HEK293 (cell line): Measurements from ENCODE around the gene CATSPERZ.

Source experiments
- CTCF ChIA-PET: fragments of 350-600 bp; formaldehyde crosslinking; extraction: SDS; loops from one replicate; lab custom pipeline; 2021; ENCODE audit warnings: antibody characterized with exemption; lab: Yijun Ruan, JAX
- POLR2A ChIA-PET: fragments of 300-600 bp; formaldehyde crosslinking; extraction: SDS; loops from one replicate; lab custom pipeline; 2020; ENCODE audit warnings: antibody characterized with exemption, inconsistent platforms; lab: Yijun Ruan, JAX
- H3K27ac ChIP-seq: fragments of 200-500 bp; sonication (Bioruptor generic); 2 replicates; pipeline ENCODE4 v1.5.1; 2014; ENCODE audit warnings: low read depth, low read length, control low read depth, inconsistent platforms; ENCODE audit errors: extremely low read depth
- H3K36me3 ChIP-seq, 2 experiments: fragments of 200-500 bp in 1 of 2; sonication (Bioruptor generic) in 1 of 2; 1 replicate in 1 of 2; 2 replicates in 1 of 2; pipeline ENCODE4 v1.5.1; 2014 to 2017; ENCODE audit warnings: inconsistent platforms in 2 of 2, low read length in 2 of 2; ENCODE audit not compliant: control insufficient read depth in 2 of 2, insufficient read depth in 1 of 2
- H3K4me1 ChIP-seq: fragments of 200-500 bp; sonication (Bioruptor generic); 2 replicates; pipeline ENCODE4 v1.5.1; 2014; ENCODE audit warnings: mild to moderate bottlenecking, low read length, inconsistent platforms; ENCODE audit not compliant: control insufficient read depth, insufficient read depth
- H3K4me3 ChIP-seq: 2 replicates; pipeline ENCODE4 v1.5.1; 2011; ENCODE audit warnings: low read depth, mild to moderate bottlenecking, control low read depth, low read length, moderate library complexity
- H3K9me3 ChIP-seq: fragments of 200-500 bp; sonication (Bioruptor generic); 2 replicates; pipeline ENCODE4 v1.5.1; 2014; ENCODE audit warnings: low read depth, low read length, inconsistent platforms; ENCODE audit not compliant: control insufficient read depth, insufficient read depth
- IKZF3 ChIP-seq: fragments of 450-650 bp; IDR thresholded peaks from 2 replicates; pipeline ENCODE4 v1.5.0; 2018; ENCODE audit warnings: missing biosample characterization, mild to moderate bottlenecking, missing genetic modification characterization, moderate library complexity
- PRDM1 ChIP-seq: fragments of 450-650 bp; formaldehyde crosslinking; IDR thresholded peaks from 2 replicates; pipeline ENCODE4; 2016; ENCODE audit warnings: missing biosample characterization, missing genetic modification characterization
- PRDM4 ChIP-seq: fragments of 450-650 bp; formaldehyde crosslinking; IDR thresholded peaks from 2 replicates; pipeline ENCODE4 v1.5.1; 2017; ENCODE audit warnings: missing biosample characterization, missing genetic modification characterization
- SETDB1 ChIP-seq: IDR thresholded peaks from one replicate; pipeline ENCODE4 v1.6.1; 2017; ENCODE audit warnings: mild to moderate bottlenecking, low read length, moderate library complexity, mixed read lengths; ENCODE audit not compliant: insufficient read length
- ZBTB17 ChIP-seq: fragments of 450-650 bp; formaldehyde crosslinking; IDR thresholded peaks from 2 replicates; pipeline ENCODE4 v1.5.1; 2016; ENCODE audit warnings: missing biosample characterization, missing genetic modification characterization
- ZNF132 ChIP-seq: fragments of 450-650 bp; formaldehyde crosslinking; IDR thresholded peaks from 2 replicates; pipeline ENCODE4 v1.5.1; 2017; ENCODE audit warnings: missing biosample characterization, missing genetic modification characterization, borderline replicate concordance
- ZNF302 ChIP-seq: fragments of 450-650 bp; formaldehyde crosslinking; IDR thresholded peaks from 2 replicates; pipeline ENCODE4 v1.5.1; 2016; ENCODE audit warnings: missing biosample characterization, missing genetic modification characterization, low read depth
- ZNF37A ChIP-seq: fragments of 450-650 bp; IDR thresholded peaks from 2 replicates; pipeline ENCODE4 v1.5.1; 2018; ENCODE audit warnings: missing biosample characterization, missing genetic modification characterization
- ZNF629 ChIP-seq: fragments of 450-650 bp; formaldehyde crosslinking; IDR thresholded peaks from 2 replicates; pipeline ENCODE4 v1.5.1; 2017; ENCODE audit warnings: missing biosample characterization, missing genetic modification characterization
- TF ChIP-seq, protein P1 (sequence below): fragments of 450-650 bp; formaldehyde crosslinking; IDR thresholded peaks from 2 replicates; pipeline ENCODE4 v1.5.1; 2016; ENCODE audit warnings: missing biosample characterization, missing genetic modification characterization
- TF ChIP-seq, protein P2 (sequence below): fragments of 450-650 bp; formaldehyde crosslinking; IDR thresholded peaks from 2 replicates; pipeline ENCODE4 v1.5.0; 2017; ENCODE audit warnings: missing biosample characterization, missing genetic modification characterization, borderline replicate concordance

The CATSPERZ gene

GRCh38 chr11:64314146-64314804, 14.1 kb downstream of the CATSPERZ start:
- ChIA-PET POLR2A (interaction anchor here (0.7 kb wide), 1 partner anchor 110 kb away, joined by 3 read pairs; no protein-coding TSS in a partner anchor), CTCF (interaction anchor here (1.6 to 5.0 kb wide), 3 partner anchors 10 to 41 kb away, joined by 5 to 85 read pairs (median 7); no protein-coding TSS in a partner anchor)
- Histone ChIP-seq H3K36me3 (peaks cover 0 to 31% of the 10 kb centered on the region in 2 experiments; a peak in 1 of 3 replicates), H3K27ac (no peak overlapping the region), H3K4me1 (no peaks in the 10 kb centered on the region), H3K9me3 (no peaks in the 10 kb centered on the region), H3K4me3 (no peak overlapping the region)
- TF ChIP-seq IKZF3 (tag by site-specific recombination) (peak; percentile 35; the same call in 1 of the 2 replicates), ZNF302 (tag by site-specific recombination) (no peak), ZNF132 (no peak), ZNF629 (tag by site-specific recombination) (no peak), PRDM1 (peak; percentile 58; the same call in 1 of the 2 replicates), ZNF37A (tag by site-specific recombination) (no peak), PRDM4 (tag by site-specific recombination) (peak; percentile 44; the same call in 1 of the 2 replicates), ZBTB17 (tag by site-specific recombination) (peak; percentile 59)

DNA sequence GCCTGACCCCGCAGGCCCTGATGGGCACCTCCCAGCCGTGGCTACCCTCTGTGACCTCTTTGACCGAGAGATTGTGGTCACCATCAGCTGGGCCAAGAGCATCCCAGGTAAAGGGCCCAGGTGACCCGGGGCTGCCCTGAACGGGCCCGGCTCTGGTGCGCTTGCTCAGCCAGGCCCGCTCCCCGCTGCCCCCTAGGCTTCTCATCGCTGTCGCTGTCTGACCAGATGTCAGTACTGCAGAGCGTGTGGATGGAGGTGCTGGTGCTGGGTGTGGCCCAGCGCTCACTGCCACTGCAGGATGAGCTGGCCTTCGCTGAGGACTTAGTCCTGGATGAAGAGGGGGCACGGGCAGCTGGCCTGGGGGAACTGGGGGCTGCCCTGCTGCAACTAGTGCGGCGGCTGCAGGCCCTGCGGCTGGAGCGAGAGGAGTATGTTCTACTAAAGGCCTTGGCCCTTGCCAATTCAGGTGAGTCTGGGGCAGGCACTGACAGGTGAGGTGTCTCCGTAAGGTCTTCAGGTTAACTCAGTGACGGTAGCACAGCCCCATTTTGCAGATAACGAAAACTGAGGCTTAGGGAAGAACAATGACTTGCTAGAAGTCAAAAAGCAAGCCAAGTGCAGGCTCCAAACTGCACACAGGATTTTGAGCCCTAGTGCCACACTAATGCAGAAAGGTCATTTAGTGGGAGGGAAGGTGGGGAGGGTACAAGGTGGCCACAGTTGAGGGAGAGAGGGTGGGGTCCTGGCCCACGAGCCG, 14.8 kb downstream of the CATSPERZ start:
- Histone ChIP-seq H3K27ac (no peak overlapping the region), H3K4me3 (no peak overlapping the region), H3K9me3 (no peaks in the 10 kb centered on the region), H3K36me3 (peaks cover 0 to 36% of the 10 kb centered on the region in 2 experiments; a peak in 1 of 3 replicates), H3K4me1 (no peaks in the 10 kb centered on the region)
- POLR2A ChIA-PET, result no interaction called here
- TF ChIP-seq ZNF629 (tag by site-specific recombination), result no peak
- TF ChIP-seq SETDB1, result no peak
- TF ChIP-seq, protein P1, sequence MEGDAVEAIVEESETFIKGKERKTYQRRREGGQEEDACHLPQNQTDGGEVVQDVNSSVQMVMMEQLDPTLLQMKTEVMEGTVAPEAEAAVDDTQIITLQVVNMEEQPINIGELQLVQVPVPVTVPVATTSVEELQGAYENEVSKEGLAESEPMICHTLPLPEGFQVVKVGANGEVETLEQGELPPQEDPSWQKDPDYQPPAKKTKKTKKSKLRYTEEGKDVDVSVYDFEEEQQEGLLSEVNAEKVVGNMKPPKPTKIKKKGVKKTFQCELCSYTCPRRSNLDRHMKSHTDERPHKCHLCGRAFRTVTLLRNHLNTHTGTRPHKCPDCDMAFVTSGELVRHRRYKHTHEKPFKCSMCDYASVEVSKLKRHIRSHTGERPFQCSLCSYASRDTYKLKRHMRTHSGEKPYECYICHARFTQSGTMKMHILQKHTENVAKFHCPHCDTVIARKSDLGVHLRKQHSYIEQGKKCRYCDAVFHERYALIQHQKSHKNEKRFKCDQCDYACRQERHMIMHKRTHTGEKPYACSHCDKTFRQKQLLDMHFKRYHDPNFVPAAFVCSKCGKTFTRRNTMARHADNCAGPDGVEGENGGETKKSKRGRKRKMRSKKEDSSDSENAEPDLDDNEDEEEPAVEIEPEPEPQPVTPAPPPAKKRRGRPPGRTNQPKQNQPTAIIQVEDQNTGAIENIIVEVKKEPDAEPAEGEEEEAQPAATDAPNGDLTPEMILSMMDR (tag by site-specific recombination), result peak; percentile 33; the same call in 1 of the 2 replicates
- TF ChIP-seq, protein P2, sequence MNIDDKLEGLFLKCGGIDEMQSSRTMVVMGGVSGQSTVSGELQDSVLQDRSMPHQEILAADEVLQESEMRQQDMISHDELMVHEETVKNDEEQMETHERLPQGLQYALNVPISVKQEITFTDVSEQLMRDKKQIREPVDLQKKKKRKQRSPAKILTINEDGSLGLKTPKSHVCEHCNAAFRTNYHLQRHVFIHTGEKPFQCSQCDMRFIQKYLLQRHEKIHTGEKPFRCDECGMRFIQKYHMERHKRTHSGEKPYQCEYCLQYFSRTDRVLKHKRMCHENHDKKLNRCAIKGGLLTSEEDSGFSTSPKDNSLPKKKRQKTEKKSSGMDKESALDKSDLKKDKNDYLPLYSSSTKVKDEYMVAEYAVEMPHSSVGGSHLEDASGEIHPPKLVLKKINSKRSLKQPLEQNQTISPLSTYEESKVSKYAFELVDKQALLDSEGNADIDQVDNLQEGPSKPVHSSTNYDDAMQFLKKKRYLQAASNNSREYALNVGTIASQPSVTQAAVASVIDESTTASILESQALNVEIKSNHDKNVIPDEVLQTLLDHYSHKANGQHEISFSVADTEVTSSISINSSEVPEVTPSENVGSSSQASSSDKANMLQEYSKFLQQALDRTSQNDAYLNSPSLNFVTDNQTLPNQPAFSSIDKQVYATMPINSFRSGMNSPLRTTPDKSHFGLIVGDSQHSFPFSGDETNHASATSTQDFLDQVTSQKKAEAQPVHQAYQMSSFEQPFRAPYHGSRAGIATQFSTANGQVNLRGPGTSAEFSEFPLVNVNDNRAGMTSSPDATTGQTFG (tag by site-specific recombination), result no peak
- no peak for TF ChIP-seq PRDM1
- CTCF ChIA-PET, result interaction anchor here (1.0 to 5.0 kb wide), 2 partner anchors 14 to 40 kb away, joined by 3 to 85 read pairs; no protein-coding TSS in a partner anchor
